Fibroblast of the aortic adventitia (primary cell): ENCODE measurements around the gene YY2. TPM values are rescaled to one million over a fixed set of nuclear protein-coding genes. Genes with fewer than 3 reads are reported as not detected.
A peak's percentile ranks its signal among the peaks of the same experiment; 100 is the strongest.

Experiments
- DNase-seq: peaks from one replicate; pipeline ENCODE4 v3.0.0-alpha.2; 2010; ENCODE audit warnings: low read depth
- H3K4me3 ChIP-seq: 2 replicates; pipeline ENCODE4 v1.5.1; 2011; ENCODE audit warnings: low read depth, mild to moderate bottlenecking, control low read depth, low read length, moderate library complexity
- total RNA-seq: library from RNA; depleted of rRNA; stranded (reverse); fragments of >200 nt; gene quantifications from 2 replicates; pipeline ENCODE4 v1.2.3, GENCODE V29; 2012; ENCODE audit warnings: low replicate concordance
- TF ChIP-seq, protein P1 (sequence below): IDR thresholded peaks from 2 replicates; pipeline ENCODE4 v1.5.1; 2011; ENCODE audit warnings: mild to moderate bottlenecking, low read length, control low read depth, inconsistent platforms; ENCODE audit not compliant: insufficient read depth

Gene YY2
- total RNA-seq, 1 donor, result 2.4 TPM

DNA sequence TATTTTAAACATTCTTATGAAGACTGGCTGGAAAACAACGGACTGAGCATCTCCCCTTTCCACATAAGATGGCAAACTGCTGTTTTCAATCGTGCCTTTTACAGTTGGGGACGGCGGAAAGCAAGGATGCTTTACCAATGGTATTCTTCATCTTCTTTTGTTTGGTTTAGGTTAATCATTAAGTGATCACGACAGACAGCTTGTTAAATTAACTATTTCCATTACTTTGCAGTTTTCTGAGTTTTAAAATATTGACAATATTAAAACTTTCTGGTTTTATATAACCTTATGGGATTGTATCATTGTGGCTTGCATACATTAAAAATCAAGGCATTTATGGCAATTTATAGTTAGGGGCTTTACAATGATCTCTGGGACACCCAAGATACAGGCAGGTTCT lies 12.6 kb upstream of the YY2 start:
- no peak overlapping the region for H3K4me3 ChIP-seq
- TF ChIP-seq, protein P1, sequence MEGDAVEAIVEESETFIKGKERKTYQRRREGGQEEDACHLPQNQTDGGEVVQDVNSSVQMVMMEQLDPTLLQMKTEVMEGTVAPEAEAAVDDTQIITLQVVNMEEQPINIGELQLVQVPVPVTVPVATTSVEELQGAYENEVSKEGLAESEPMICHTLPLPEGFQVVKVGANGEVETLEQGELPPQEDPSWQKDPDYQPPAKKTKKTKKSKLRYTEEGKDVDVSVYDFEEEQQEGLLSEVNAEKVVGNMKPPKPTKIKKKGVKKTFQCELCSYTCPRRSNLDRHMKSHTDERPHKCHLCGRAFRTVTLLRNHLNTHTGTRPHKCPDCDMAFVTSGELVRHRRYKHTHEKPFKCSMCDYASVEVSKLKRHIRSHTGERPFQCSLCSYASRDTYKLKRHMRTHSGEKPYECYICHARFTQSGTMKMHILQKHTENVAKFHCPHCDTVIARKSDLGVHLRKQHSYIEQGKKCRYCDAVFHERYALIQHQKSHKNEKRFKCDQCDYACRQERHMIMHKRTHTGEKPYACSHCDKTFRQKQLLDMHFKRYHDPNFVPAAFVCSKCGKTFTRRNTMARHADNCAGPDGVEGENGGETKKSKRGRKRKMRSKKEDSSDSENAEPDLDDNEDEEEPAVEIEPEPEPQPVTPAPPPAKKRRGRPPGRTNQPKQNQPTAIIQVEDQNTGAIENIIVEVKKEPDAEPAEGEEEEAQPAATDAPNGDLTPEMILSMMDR, result no peak
- no peak for DNase-seq

DNA sequence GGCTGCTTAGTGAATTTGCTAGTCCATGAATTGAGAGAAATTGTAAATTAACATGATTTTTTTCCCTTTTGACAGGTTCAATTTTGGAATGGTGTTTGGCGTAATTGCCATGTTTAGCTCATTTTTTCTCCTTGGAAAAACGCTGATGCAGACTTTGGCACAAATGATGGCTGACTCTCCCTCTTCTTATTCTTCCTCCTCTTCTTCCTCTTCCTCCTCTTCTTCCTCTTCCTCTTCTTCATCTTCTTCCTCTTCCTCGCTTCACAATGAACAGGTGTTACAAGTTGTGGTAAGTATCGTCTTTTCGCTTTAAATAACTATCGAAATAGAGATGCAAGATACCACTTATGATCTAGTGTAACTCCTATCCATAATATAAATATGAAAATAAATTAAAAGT lies 10.7 kb upstream of the YY2 start:
- no peak for DNase-seq
- TF ChIP-seq, protein P1, result no peak
- H3K4me3 ChIP-seq, result no peak overlapping the region

DNA sequence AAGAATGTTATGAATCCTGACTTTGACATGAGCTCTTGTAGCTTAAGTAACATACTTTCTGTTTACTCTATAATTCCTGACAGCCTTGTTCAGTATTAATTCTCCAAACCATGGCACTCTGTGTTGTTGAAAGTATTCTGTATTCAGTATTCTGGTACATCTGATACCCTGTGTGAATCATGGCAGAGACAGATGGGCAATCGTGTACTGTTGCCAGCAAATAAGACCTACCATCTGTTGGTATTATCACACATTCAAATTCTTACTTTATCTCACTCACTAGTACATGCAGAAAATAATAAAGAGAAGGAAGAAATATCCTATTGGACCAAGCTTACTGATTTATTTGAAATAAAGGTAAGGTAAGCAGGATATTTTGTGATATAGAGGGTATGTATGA lies 8.4 kb upstream of the YY2 start:
- no peak for DNase-seq
- TF ChIP-seq, protein P1, result no peak
- no peak overlapping the region for H3K4me3 ChIP-seq

DNA sequence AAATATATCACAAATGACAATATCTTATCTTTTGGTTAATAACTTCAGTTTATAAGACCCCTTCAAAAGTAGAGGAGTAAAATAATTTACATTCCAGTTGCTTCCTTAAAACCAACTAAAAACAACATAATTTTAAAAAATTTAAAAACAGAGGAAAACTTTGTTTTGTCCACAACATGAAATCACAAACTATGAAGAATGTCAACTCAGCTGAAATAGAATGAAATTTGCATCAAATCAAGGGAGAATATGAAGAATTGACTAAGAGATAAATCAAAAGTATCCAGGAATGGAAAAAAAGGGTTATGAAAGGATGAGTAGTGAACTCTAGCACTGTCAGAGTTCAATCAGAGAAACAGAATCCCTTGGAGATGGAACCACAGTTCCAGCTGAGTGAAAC lies 2.2 kb upstream of the YY2 start:
- TF ChIP-seq, protein P1, result no peak
- no peak overlapping the region for H3K4me3 ChIP-seq
- DNase-seq, result no peak

DNA sequence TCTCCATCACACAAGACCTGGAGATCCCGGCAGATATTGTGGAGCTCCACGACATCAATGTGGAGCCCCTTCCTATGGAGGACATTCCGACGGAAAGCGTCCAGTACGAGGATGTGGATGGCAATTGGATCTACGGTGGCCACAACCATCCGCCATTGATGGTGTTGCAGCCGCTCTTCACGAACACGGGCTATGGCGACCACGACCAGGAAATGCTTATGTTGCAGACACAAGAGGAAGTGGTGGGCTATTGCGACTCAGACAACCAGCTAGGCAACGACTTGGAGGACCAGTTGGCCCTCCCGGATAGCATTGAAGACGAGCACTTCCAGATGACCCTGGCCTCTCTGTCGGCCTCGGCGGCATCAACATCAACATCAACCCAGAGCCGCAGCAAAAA lies 717 bp downstream of the YY2 start:
- no peak for DNase-seq
- H3K4me3 ChIP-seq, result no peak overlapping the region
- TF ChIP-seq, protein P1, result no peak

DNA sequence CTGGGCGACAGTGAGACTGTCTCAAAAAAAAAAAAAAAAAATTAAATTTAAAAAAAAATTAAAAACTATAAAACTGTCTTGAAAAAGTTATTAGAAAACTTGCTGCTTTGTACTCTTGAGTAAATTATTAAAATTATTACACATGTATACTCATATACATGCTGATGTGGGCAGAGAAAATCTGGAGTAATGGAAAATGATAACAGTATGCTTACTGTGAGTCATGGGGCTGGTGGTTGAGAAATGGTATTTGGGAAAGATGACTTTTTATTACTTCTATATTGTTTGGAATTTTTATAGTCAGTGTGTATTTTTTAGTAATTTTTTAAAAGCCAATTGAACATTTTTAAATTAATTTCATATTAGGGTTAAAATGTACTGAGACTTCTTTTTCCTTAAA lies 7.5 kb downstream of the YY2 start:
- peak; percentile 21 for DNase-seq
- TF ChIP-seq, protein P1, result no peak
- H3K4me3 ChIP-seq, result no peak overlapping the region

DNA sequence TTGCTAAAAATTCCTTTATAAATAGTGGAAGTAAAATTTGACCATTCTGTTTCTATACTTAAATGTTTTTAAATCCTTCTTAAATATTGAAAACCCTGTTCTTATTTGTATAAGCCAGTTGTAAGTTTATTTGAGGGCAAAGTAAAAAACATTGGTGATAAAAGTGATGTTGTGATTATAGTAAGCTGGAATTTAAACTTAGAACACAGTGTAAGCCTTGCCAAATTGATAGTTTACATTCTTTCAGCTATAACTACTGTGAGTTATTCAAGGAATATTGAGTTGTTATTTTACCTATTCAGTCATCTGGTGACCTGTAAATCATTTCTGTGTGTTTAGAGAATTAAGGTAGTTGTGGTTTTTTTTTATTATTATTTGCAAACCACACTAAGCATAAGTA lies 9.6 kb downstream of the YY2 start:
- no peak overlapping the region for H3K4me3 ChIP-seq
- DNase-seq, result peak; percentile 15
- TF ChIP-seq, protein P1, result no peak
